ENCODE results near the gene FAM135A.
"Not testable (repeated sequence)": the region's sequence is repeated elsewhere in the genome, so short reads cannot be mapped to it uniquely, and the experiment has no call there.

Gene FAM135A

GRCh38 chr6:70459235-70459634 lies 45.9 kb downstream of the FAM135A start:
- Histone ChIP-seq H3K9me2 (replicated peaks; ENCODE audit: insufficient read depth, low read length) (no peaks in the 10 kb centered on the region), H3K79me2 (ENCODE audit: low read length) (no peaks in the 10 kb centered on the region), H2AFZ (ENCODE audit: low read length) (no peak overlapping the region), H3K27ac (ENCODE audit: low read length) (no peak overlapping the region), H3K9me3 (replicated peaks; ENCODE audit: insufficient read depth, low read length) (no peaks in the 10 kb centered on the region), H3K4me1 (ENCODE audit: low read length) (no peaks in the 10 kb centered on the region), H3F3A (ENCODE audit: insufficient read depth, low read length) (no peaks in the 10 kb centered on the region), H3K27me3 (replicated peaks; ENCODE audit: insufficient read depth, low read length) (no peaks in the 10 kb centered on the region), H3K36me3 (replicated peaks; ENCODE audit: insufficient read depth, low read length) (no peaks in the 10 kb centered on the region), H3K9ac (ENCODE audit: low read length) (no peak overlapping the region), H3K4me2 (ENCODE audit: low read depth, low read length) (no peak overlapping the region), H4K20me1 (ENCODE audit: insufficient read depth, low read length) (no peaks in the 10 kb centered on the region), H3K4me3 (ENCODE audit: low read length) (no peak overlapping the region)
- no peak for DNase-seq
- TF ChIP-seq, protein P1, sequence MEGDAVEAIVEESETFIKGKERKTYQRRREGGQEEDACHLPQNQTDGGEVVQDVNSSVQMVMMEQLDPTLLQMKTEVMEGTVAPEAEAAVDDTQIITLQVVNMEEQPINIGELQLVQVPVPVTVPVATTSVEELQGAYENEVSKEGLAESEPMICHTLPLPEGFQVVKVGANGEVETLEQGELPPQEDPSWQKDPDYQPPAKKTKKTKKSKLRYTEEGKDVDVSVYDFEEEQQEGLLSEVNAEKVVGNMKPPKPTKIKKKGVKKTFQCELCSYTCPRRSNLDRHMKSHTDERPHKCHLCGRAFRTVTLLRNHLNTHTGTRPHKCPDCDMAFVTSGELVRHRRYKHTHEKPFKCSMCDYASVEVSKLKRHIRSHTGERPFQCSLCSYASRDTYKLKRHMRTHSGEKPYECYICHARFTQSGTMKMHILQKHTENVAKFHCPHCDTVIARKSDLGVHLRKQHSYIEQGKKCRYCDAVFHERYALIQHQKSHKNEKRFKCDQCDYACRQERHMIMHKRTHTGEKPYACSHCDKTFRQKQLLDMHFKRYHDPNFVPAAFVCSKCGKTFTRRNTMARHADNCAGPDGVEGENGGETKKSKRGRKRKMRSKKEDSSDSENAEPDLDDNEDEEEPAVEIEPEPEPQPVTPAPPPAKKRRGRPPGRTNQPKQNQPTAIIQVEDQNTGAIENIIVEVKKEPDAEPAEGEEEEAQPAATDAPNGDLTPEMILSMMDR (IDR thresholded peaks at IDR 0.05; ENCODE audit: low read length), result no peak
- TF ChIP-seq EZH2 (optimal IDR thresholded peaks at IDR 0.05; ENCODE audit: low read depth, low read length) (no peak), EZH2phosphoT487 (IDR thresholded peaks at IDR 0.05; ENCODE audit: low read length) (no peak)

DNA sequence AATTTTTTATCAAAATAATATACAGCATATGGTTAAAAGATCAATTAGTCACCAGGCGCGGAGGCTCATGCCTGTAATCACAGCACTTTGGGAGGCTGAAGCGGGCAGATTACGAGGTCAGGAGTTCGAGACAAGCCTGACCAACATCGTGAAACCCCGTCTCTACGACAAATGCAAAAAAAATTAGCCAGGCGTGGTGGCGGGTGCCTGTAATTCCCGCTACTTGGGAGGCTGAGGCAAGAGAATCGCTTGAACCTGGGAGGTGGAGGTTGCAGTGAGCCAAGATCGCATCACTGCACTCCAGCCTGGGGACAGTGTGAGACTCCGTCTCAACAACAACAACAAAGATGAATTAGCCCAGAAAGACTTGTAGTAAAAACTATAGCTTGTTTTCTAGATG lies 46.4 kb downstream of the FAM135A start:
- H3K27ac ChIP-seq (ENCODE audit: low read length); H3K9ac ChIP-seq (ENCODE audit: low read length); H4K20me1 ChIP-seq (ENCODE audit: insufficient read depth, low read length); H3K4me1 ChIP-seq (ENCODE audit: low read length); H3K4me2 ChIP-seq (ENCODE audit: low read depth, low read length); H3K9me2 ChIP-seq (replicated peaks; ENCODE audit: insufficient read depth, low read length); H3K4me3 ChIP-seq (ENCODE audit: low read length); H3K27me3 ChIP-seq (replicated peaks; ENCODE audit: insufficient read depth, low read length); H3F3A ChIP-seq (ENCODE audit: insufficient read depth, low read length); H3K36me3 ChIP-seq (replicated peaks; ENCODE audit: insufficient read depth, low read length); DNase-seq; H3K79me2 ChIP-seq (ENCODE audit: low read length); H2AFZ ChIP-seq (ENCODE audit: low read length); H3K9me3 ChIP-seq (replicated peaks; ENCODE audit: insufficient read depth, low read length): not testable (repeated sequence)

DNA sequence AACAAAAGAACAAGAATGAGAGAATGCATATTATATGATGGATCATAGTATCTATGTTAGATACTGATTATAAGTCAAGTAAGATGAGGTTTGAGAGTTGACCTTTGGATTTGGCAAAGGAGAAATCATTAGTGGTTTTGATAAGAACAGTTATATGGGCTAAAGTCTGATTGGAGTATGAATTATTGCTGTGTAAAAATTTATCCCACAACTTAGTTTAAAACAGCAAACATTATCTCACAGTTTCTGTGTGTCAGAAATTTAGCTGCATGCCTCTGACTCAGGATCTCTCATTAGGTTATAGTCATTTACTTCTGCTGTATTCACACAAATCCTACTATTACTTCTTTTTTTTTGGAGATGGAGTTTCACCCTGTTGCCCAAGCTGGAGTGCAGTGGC lies 56.7 kb downstream of the FAM135A start:
- no peaks in the 10 kb centered on the region for H4K20me1 ChIP-seq (ENCODE audit: insufficient read depth, low read length)
- H3K4me1 ChIP-seq (ENCODE audit: low read length), result peaks cover 13% of the 10 kb centered on the region
- no peaks in the 10 kb centered on the region for H3K79me2 ChIP-seq (ENCODE audit: low read length)
- no peaks in the 10 kb centered on the region for H3K27me3 ChIP-seq (replicated peaks; ENCODE audit: insufficient read depth, low read length)
- no peaks in the 10 kb centered on the region for H3K9me2 ChIP-seq (replicated peaks; ENCODE audit: insufficient read depth, low read length)
- H2AFZ ChIP-seq (ENCODE audit: low read length), result no peak overlapping the region
- H3K9me3 ChIP-seq (replicated peaks; ENCODE audit: insufficient read depth, low read length), result no peaks in the 10 kb centered on the region
- DNase-seq, result no peak
- H3K27ac ChIP-seq (ENCODE audit: low read length), result no peak overlapping the region
- H3K9ac ChIP-seq (ENCODE audit: low read length), result no peak overlapping the region
- H3K4me2 ChIP-seq (ENCODE audit: low read depth, low read length), result no peak overlapping the region
- H3K36me3 ChIP-seq (replicated peaks; ENCODE audit: insufficient read depth, low read length), result no peaks in the 10 kb centered on the region
- H3F3A ChIP-seq (ENCODE audit: insufficient read depth, low read length), result no peaks in the 10 kb centered on the region
- TF ChIP-seq EZH2phosphoT487 (IDR thresholded peaks at IDR 0.05; ENCODE audit: low read length) (no peak), EZH2 (optimal IDR thresholded peaks at IDR 0.05; ENCODE audit: low read depth, low read length) (no peak)
- TF ChIP-seq, protein P1 (IDR thresholded peaks at IDR 0.05; ENCODE audit: low read length), result no peak
- no peak overlapping the region for H3K4me3 ChIP-seq (ENCODE audit: low read length)

- H2AFZ ChIP-seq (ENCODE audit: low read length); H3F3A ChIP-seq (ENCODE audit: insufficient read depth, low read length); H3K9me3 ChIP-seq (replicated peaks; ENCODE audit: insufficient read depth, low read length); DNase-seq; H3K36me3 ChIP-seq (replicated peaks; ENCODE audit: insufficient read depth, low read length); H3K9me2 ChIP-seq (replicated peaks; ENCODE audit: insufficient read depth, low read length); H3K79me2 ChIP-seq (ENCODE audit: low read length); H3K27me3 ChIP-seq (replicated peaks; ENCODE audit: insufficient read depth, low read length); H4K20me1 ChIP-seq (ENCODE audit: insufficient read depth, low read length); H3K4me2 ChIP-seq (ENCODE audit: low read depth, low read length); H3K9ac ChIP-seq (ENCODE audit: low read length); H3K4me3 ChIP-seq (ENCODE audit: low read length); H3K27ac ChIP-seq (ENCODE audit: low read length): not testable (repeated sequence)
- H3K4me1 ChIP-seq (ENCODE audit: low read length), result peaks cover 13% of the 10 kb centered on the region
Measured at GRCh38 chr6:70470510-70470909, 57.2 kb downstream of the FAM135A start.
